ENCODE results near the gene SLC9B2.

- TF ChIP-seq CTCF (conservative IDR thresholded peaks at IDR 0.05; ENCODE audit: low read length) (no peak), EZH2phosphoT487 (IDR thresholded peaks at IDR 0.05; ENCODE audit: borderline replicate concordance, low read depth, low read length) (no peak)
Measured at GRCh38 chr4:103024996-103025395, 51.6 kb downstream of the SLC9B2 start.

All from OCI-LY7 (cell line).